GM12891 (cell line): Measurements from ENCODE around the gene ANGEL1.

Experiments used
- DNase-seq: peaks from one replicate; pipeline ENCODE4 v3.0.0; 2011; ENCODE audit warnings: low spot score; ENCODE audit not compliant: insufficient read length
- FAIRE-seq: peaks from 2 replicates; lab custom pipeline; 2011; peaks lifted over from hg19 to GRCh38; lab: Jason Lieb, UNC
- PAX5 ChIP-seq: IDR thresholded peaks from 2 replicates; pipeline ENCODE4 v1.6.1; 2011; ENCODE audit warnings: low read length, moderate library complexity, mild to moderate bottlenecking; ENCODE audit not compliant: insufficient read depth, severe bottlenecking
- POLR2A ChIP-seq: IDR thresholded peaks from 2 replicates; pipeline ENCODE4 v1.6.1; 2011; ENCODE audit warnings: low read depth, low read length, control low read depth
- POLR2AphosphoS5 ChIP-seq: IDR thresholded peaks from 2 replicates; pipeline ENCODE4 v1.6.1; 2011; ENCODE audit warnings: low read depth, low read length, control low read depth
- POU2F2 ChIP-seq: IDR thresholded peaks from 2 replicates; pipeline ENCODE4 v1.6.1; 2011; ENCODE audit warnings: low read depth, mild to moderate bottlenecking, control low read depth, low read length, moderate library complexity
- SPI1 ChIP-seq: IDR thresholded peaks from 2 replicates; pipeline ENCODE4 v1.6.1; 2011; ENCODE audit warnings: low read depth, low read length, control low read depth
- TAF1 ChIP-seq: IDR thresholded peaks from 2 replicates; pipeline ENCODE4 v1.6.1; 2011; ENCODE audit warnings: low read depth, low read length, control low read depth

Gene ANGEL1

GRCh38 chr14:76837524-76837923 is 24.8 kb upstream of the ANGEL1 start:
- DNase-seq: no peak
- FAIRE-seq: no peak
- TF ChIP-seq POLR2AphosphoS5 (no peak), SPI1 (no peak), PAX5 (no peak), TAF1 (no peak), POLR2A (no peak), POU2F2 (no peak)

GRCh38 chr14:76836029-76836630 is 23.4 kb upstream of the ANGEL1 start:
- DNase-seq (no peak), FAIRE-seq (no peak)
- TF ChIP-seq PAX5 (no peak), POLR2AphosphoS5 (no peak), SPI1 (no peak), POU2F2 (no peak), POLR2A (no peak), TAF1 (no peak)

- TF ChIP-seq POLR2AphosphoS5: no peak
- TF ChIP-seq TAF1: no peak
- TF ChIP-seq SPI1: no peak
- no peak for TF ChIP-seq POLR2A
- TF ChIP-seq POU2F2: no peak
- no peak for TF ChIP-seq PAX5
- DNase-seq (no peak), FAIRE-seq (no peak)
These were observed 21.6 kb upstream of the ANGEL1 start for GRCh38 chr14:76834241-76834661.

GRCh38 chr14:76833011-76833410 is 20.3 kb upstream of the ANGEL1 start:
- no peak for DNase-seq
- FAIRE-seq: no peak
- TF ChIP-seq POLR2A (no peak), POU2F2 (no peak), SPI1 (no peak), PAX5 (no peak), TAF1 (no peak)

- no peak for FAIRE-seq
- TF ChIP-seq PAX5 (no peak), SPI1 (no peak), TAF1 (no peak), POU2F2 (no peak), POLR2A (no peak), POLR2AphosphoS5 (no peak)
- DNase-seq: no peak
These were observed 19.9 kb upstream of the ANGEL1 start for GRCh38 chr14:76832503-76832988.

DNA sequence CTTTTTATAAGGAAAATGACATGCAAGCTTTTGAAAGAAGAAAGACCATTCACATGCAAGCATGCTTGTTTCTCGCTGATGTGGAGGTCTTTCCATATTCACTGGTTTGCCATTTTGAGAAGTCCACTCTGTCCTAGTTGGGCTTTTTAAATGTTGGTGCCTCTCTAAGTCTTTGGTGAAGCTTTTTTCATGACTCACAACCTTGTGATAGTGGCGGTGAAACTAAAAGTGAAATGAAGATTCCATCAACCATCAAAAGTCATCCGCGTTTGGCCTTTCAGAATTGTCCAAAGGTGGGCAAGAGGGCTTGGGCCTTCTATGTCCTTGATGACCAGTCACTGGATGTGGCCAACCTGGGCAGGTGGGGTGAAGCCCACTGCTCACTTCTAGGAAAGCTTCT is 17.9 kb upstream of the ANGEL1 start:
- TF ChIP-seq POLR2A (no peak), PAX5 (no peak), TAF1 (no peak), SPI1 (no peak), POLR2AphosphoS5 (no peak), POU2F2 (no peak)
- DNase-seq (no peak), FAIRE-seq (no peak)

GRCh38 chr14:76829650-76830421 is 17.2 kb upstream of the ANGEL1 start:
- no peak for DNase-seq
- TF ChIP-seq POLR2A (no peak), PAX5 (no peak), TAF1 (no peak), POU2F2 (no peak), POLR2AphosphoS5 (no peak), SPI1 (no peak)
- FAIRE-seq: no peak

GRCh38 chr14:76829013-76829365 is 16.3 kb upstream of the ANGEL1 start:
- FAIRE-seq (no peak), DNase-seq (no peak)
- TF ChIP-seq POU2F2: no peak
- TF ChIP-seq POLR2A: no peak
- no peak for TF ChIP-seq POLR2AphosphoS5
- TF ChIP-seq TAF1: no peak
- TF ChIP-seq SPI1: no peak
- TF ChIP-seq PAX5: no peak

GRCh38 chr14:76828339-76829012 is 15.8 kb upstream of the ANGEL1 start:
- no peak for TF ChIP-seq TAF1
- TF ChIP-seq PAX5: no peak
- TF ChIP-seq POLR2A: no peak
- TF ChIP-seq POLR2AphosphoS5: no peak
- no peak for TF ChIP-seq POU2F2
- TF ChIP-seq SPI1: no peak
- FAIRE-seq: no peak
- no peak for DNase-seq
